PC-3 (cell line): ENCODE results near the gene MAP4K2.

Experiments used
- EZH2 ChIP-seq: fragments of 300-600 bp; sonication (generic); IDR thresholded peaks from one replicate; pipeline ENCODE4 v1.6.1; 2017; ENCODE audit warnings: antibody characterized with exemption, mild to moderate bottlenecking, low read length; ENCODE audit not compliant: unreplicated experiment
- EZH2phosphoT487 ChIP-seq: fragments of 300-600 bp; sonication (generic); IDR thresholded peaks from 2 replicates; pipeline ENCODE4 v1.6.1; 2018; ENCODE audit warnings: mild to moderate bottlenecking, antibody characterized with exemption, low read length, borderline replicate concordance
- TF ChIP-seq, protein P1 (sequence below): fragments of 300-600 bp; sonication (generic); conservative IDR thresholded peaks from 2 replicates; pipeline ENCODE4 v1.5.1; 2017; ENCODE audit warnings: antibody characterized with exemption, low read depth, mild to moderate bottlenecking, low read length

DNA sequence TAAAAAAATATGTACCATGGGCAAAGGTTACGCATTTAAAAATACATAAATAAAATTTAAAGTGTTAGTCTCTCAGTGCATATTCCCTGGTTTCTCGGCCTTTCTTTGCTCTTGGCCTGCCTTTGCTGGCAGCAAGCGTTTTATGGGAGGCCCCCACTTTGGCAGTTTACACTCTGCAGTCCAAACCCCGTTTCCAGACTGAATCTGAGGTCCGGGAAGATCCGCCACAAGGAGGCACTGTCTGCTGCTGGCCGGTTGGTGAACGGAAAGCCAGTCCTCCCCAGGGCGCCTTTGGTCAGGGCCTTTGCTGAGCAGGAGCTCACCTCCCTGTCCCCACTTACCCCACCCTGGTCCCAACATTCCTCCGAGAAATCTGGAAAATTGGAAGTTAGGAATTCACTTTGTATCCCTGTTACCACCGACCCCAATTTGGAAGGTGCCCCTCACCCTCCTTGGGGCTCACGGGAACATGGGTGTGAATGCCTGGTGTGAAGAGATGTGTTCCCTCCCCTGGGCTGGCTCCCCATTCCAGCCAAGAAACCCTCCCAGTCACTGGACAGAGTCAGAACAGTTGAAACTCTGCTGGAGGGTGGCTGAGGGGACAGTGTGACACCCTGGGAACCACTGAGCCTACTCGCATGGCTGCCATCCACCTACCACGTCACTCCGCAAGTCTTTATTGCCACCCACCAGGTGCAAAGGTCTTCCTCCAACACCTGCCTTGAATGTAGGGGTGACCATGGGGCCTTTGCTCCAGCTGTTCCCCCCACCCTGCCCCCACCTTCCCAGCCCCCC, 15.3 kb downstream of the MAP4K2 start:
- TF ChIP-seq EZH2 (no peak), EZH2phosphoT487 (no peak)
- TF ChIP-seq, protein P1, sequence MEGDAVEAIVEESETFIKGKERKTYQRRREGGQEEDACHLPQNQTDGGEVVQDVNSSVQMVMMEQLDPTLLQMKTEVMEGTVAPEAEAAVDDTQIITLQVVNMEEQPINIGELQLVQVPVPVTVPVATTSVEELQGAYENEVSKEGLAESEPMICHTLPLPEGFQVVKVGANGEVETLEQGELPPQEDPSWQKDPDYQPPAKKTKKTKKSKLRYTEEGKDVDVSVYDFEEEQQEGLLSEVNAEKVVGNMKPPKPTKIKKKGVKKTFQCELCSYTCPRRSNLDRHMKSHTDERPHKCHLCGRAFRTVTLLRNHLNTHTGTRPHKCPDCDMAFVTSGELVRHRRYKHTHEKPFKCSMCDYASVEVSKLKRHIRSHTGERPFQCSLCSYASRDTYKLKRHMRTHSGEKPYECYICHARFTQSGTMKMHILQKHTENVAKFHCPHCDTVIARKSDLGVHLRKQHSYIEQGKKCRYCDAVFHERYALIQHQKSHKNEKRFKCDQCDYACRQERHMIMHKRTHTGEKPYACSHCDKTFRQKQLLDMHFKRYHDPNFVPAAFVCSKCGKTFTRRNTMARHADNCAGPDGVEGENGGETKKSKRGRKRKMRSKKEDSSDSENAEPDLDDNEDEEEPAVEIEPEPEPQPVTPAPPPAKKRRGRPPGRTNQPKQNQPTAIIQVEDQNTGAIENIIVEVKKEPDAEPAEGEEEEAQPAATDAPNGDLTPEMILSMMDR, result peak; percentile 93
